OCI-LY7 (cell line): Measurements from ENCODE around the gene FAM78A. TPM values are rescaled to one million over a fixed set of nuclear protein-coding genes. Genes with fewer than 3 reads are reported as not detected.

Source experiments
- BruUV-seq: library from RNA; stranded (reverse); fragments of 400-500 nt; replicated peaks from 2 replicates; lab custom pipeline; 2021; lab: Mats Ljungman, UMichigan
- CTCF ChIA-PET: fragments of 300-600 bp; sonication (Branson Sonifier 250); formaldehyde crosslinking; loops from one replicate; lab custom pipeline; 2022; ENCODE audit warnings: antibody characterized with exemption; ENCODE audit not compliant: unreplicated experiment; lab: Charles Lee
- POLR2A ChIA-PET: fragments of 300-600 bp; sonication (Branson Sonifier 250); formaldehyde crosslinking; loops from one replicate; lab custom pipeline; 2022; ENCODE audit warnings: antibody characterized with exemption; lab: Charles Lee
- DNase-seq: peaks from one replicate; pipeline ENCODE4 v3.0.0-alpha.2; 2015; ENCODE audit warnings: low spot score
- H2AFZ ChIP-seq: fragments of 200-600 bp; sonication (generic), shearing (Covaris generic); 2 replicates; pipeline ENCODE4 v1.6.1; 2014; ENCODE audit warnings: mild to moderate bottlenecking, antibody characterized with exemption, low read length, moderate library complexity
- H3K27ac ChIP-seq: fragments of 200-600 bp; sonication (generic); 2 replicates; pipeline ENCODE4 v1.5.1; 2014; ENCODE audit warnings: mixed run types, low read depth, mild to moderate bottlenecking, moderate library complexity, low read length, inconsistent platforms; ENCODE audit not compliant: poor library complexity, severe bottlenecking
- H3K36me3 ChIP-seq: fragments of 200-600 bp; sonication (generic); 2 replicates; pipeline ENCODE4 v1.6.1; 2014; ENCODE audit warnings: mild to moderate bottlenecking, antibody characterized with exemption, low read length, moderate library complexity, mixed read lengths; ENCODE audit not compliant: insufficient read depth
- H3K4me1 ChIP-seq: fragments of 200-600 bp; sonication (generic); 2 replicates; pipeline ENCODE4 v1.5.1; 2014; ENCODE audit warnings: mild to moderate bottlenecking, low read length; ENCODE audit not compliant: insufficient read depth, poor library complexity, severe bottlenecking
- H3K4me2 ChIP-seq: fragments of 200-600 bp; sonication (generic); 2 replicates; pipeline ENCODE4 v1.6.1; 2014; ENCODE audit warnings: mild to moderate bottlenecking, low read length
- H3K4me3 ChIP-seq: fragments of 200-600 bp; sonication (generic); 2 replicates; pipeline ENCODE4 v1.5.1; 2014; ENCODE audit warnings: mild to moderate bottlenecking, low read depth, low read length; ENCODE audit not compliant: poor library complexity, severe bottlenecking
- H3K79me2 ChIP-seq: fragments of 200-600 bp; sonication (generic); 2 replicates; pipeline ENCODE4 v1.6.1; 2016; ENCODE audit warnings: low read depth, mild to moderate bottlenecking, low read length, moderate library complexity, mixed read lengths; ENCODE audit not compliant: insufficient read depth
- H3K9me2 ChIP-seq: fragments of 200-600 bp; sonication (generic); 2 replicates; pipeline ENCODE4 v1.6.1; 2016; ENCODE audit warnings: mild to moderate bottlenecking, low read length, mixed read lengths; ENCODE audit not compliant: insufficient read depth
- H3K9me3 ChIP-seq: fragments of 200-600 bp; sonication (generic); 2 replicates; pipeline ENCODE4 v1.6.1; 2014; ENCODE audit warnings: mild to moderate bottlenecking, mixed run types, low read length, mixed read lengths
- H4K20me1 ChIP-seq: fragments of 200-600 bp; sonication (generic); 2 replicates; pipeline ENCODE4 v1.6.1; 2014; ENCODE audit warnings: mild to moderate bottlenecking, antibody characterized with exemption, low read length, moderate library complexity, mixed read lengths; ENCODE audit not compliant: insufficient read depth
- EZH2phosphoT487 ChIP-seq: fragments of 200-600 bp; sonication (generic); IDR thresholded peaks from 2 replicates; pipeline ENCODE4 v1.6.1; 2018; ENCODE audit warnings: low read depth, borderline replicate concordance, mild to moderate bottlenecking, mixed run types, antibody characterized with exemption, low read length, moderate library complexity, mixed read lengths
- intact Hi-C: fragments of 100-400 bp; cut with micrococcal nuclease; formaldehyde crosslinking; loops from one replicate; pipeline ENCODE4 v1.10.0; 2022; ENCODE audit not compliant: unreplicated experiment
- total RNA-seq, 2 experiments: library from RNA; depleted of rRNA in 1 of 2; stranded (reverse); fragments of >200 nt in 1 of 2; shearing (Covaris generic) in 1 of 2; gene quantifications; 2 replicates each; pipeline ENCODE4 v1.2.3, GENCODE V29; 2014 to 2022
- TF ChIP-seq, protein P1 (sequence below): fragments of 200-600 bp; sonication (generic); conservative IDR thresholded peaks from 2 replicates; pipeline ENCODE4 v1.5.1; 2014; ENCODE audit warnings: mild to moderate bottlenecking, antibody characterized with exemption, low read length, moderate library complexity, mixed read lengths

The FAM78A gene
- total RNA-seq, 2 experiments from 2014 or later, result 25.0 to 35.0 TPM

GRCh38 chr9:131277287-131277909, 1.1 kb upstream of the FAM78A start:
- H3K79me2 ChIP-seq, result peaks cover 40% of the 10 kb centered on the region
- no peaks in the 10 kb centered on the region for H3K9me2 ChIP-seq
- ChIA-PET POLR2A (interaction anchor here (0.6 kb wide), 2 partner anchors 99 to 153 kb away, joined by 4 to 5 read pairs; no protein-coding TSS in a partner anchor), CTCF (no interaction called here)
- H4K20me1 ChIP-seq, result no peaks in the 10 kb centered on the region
- no peaks in the 10 kb centered on the region for H3K9me3 ChIP-seq
- H3K36me3 ChIP-seq, result peaks cover 14% of the 10 kb centered on the region; the same call in 1 of the 2 replicates
- peaks cover 23% of the 10 kb centered on the region for H3K4me1 ChIP-seq
- peak overlapping the region; percentile 90 for H3K4me3 ChIP-seq
- intact Hi-C loops, result loop anchor here (5.0 to 10.0 kb wide), 3 partner anchors 35 to 460 kb away; no protein-coding TSS in a partner anchor
- peak overlapping the region; percentile 74 for H3K4me2 ChIP-seq
- peak; percentile 25 for DNase-seq
- no peak overlapping the region for H2AFZ ChIP-seq
- H3K27ac ChIP-seq, result peak overlapping the region; percentile 54
- no TSS peak for BruUV-seq
- TF ChIP-seq, protein P1, sequence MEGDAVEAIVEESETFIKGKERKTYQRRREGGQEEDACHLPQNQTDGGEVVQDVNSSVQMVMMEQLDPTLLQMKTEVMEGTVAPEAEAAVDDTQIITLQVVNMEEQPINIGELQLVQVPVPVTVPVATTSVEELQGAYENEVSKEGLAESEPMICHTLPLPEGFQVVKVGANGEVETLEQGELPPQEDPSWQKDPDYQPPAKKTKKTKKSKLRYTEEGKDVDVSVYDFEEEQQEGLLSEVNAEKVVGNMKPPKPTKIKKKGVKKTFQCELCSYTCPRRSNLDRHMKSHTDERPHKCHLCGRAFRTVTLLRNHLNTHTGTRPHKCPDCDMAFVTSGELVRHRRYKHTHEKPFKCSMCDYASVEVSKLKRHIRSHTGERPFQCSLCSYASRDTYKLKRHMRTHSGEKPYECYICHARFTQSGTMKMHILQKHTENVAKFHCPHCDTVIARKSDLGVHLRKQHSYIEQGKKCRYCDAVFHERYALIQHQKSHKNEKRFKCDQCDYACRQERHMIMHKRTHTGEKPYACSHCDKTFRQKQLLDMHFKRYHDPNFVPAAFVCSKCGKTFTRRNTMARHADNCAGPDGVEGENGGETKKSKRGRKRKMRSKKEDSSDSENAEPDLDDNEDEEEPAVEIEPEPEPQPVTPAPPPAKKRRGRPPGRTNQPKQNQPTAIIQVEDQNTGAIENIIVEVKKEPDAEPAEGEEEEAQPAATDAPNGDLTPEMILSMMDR, result peak; percentile 38; the same call in 1 of the 2 replicates
- TF ChIP-seq EZH2phosphoT487, result no peak

GRCh38 chr9:131276891-131277286, 579 bp upstream of the FAM78A start:
- POLR2A ChIA-PET, result interaction anchor here (0.6 to 7.9 kb wide), 2 partner anchors 22 to 99 kb away, joined by 5 to 132 read pairs; no protein-coding TSS in a partner anchor
- Histone ChIP-seq H3K9me2 (no peaks in the 10 kb centered on the region), H3K9me3 (no peaks in the 10 kb centered on the region), H3K4me1 (peaks cover 28% of the 10 kb centered on the region), H2AFZ (no peak overlapping the region), H3K27ac (peak overlapping the region; percentile 54), H3K4me3 (peak overlapping the region; percentile 90), H3K4me2 (peak overlapping the region; percentile 74), H4K20me1 (no peaks in the 10 kb centered on the region), H3K36me3 (peaks cover 14% of the 10 kb centered on the region; the same call in 1 of the 2 replicates), H3K79me2 (peaks cover 45% of the 10 kb centered on the region)
- BruUV-seq, result no TSS peak
- TF ChIP-seq, protein P1, result no peak
- TF ChIP-seq EZH2phosphoT487, result no peak
- peak; percentile 31 for DNase-seq
- CTCF ChIA-PET, result no interaction called here
- intact Hi-C loops, result loop anchor here (5.0 to 10.0 kb wide), 3 partner anchors 35 to 460 kb away; no protein-coding TSS in a partner anchor
